GM18508 (cell line): Measurements from ENCODE around the gene CDC42SE2.
"Not testable (repeated sequence)": the region's sequence is repeated elsewhere in the genome, so short reads cannot be mapped to it uniquely, and the experiment has no call there.

Experiments
- ATAC-seq: cut with Tn5 transposase; IDR thresholded peaks from one replicate; pipeline ENCODE4 v1.9.1; 2021; ENCODE audit warnings: moderate number of reproducible peaks; ENCODE audit not compliant: insufficient read depth, unreplicated experiment

CDC42SE2 gene

GRCh38 chr5:131382407-131383395, 118.8 kb downstream of the CDC42SE2 start:
- peak; percentile 47 for ATAC-seq

GRCh38 chr5:131384173-131384572, 120.3 kb downstream of the CDC42SE2 start:
- ATAC-seq: no peak

- ATAC-seq: no peak
Measured at GRCh38 chr5:131384616-131385214, 120.9 kb downstream of the CDC42SE2 start.

- no peak for ATAC-seq
Measured at GRCh38 chr5:131386124-131386523, 122.3 kb downstream of the CDC42SE2 start.

GRCh38 chr5:131386779-131387178, 122.9 kb downstream of the CDC42SE2 start:
- no peak for ATAC-seq

GRCh38 chr5:131387255-131387654, 123.4 kb downstream of the CDC42SE2 start:
- no peak for ATAC-seq

- no peak for ATAC-seq
Measured at GRCh38 chr5:131389096-131389868, 125.4 kb downstream of the CDC42SE2 start.

- no peak for ATAC-seq
Measured at GRCh38 chr5:131389869-131390265, 126.0 kb downstream of the CDC42SE2 start.

GRCh38 chr5:131392466-131393095, 128.7 kb downstream of the CDC42SE2 start:
- ATAC-seq: no peak

- no peak for ATAC-seq
Measured at GRCh38 chr5:131393498-131393968, 129.7 kb downstream of the CDC42SE2 start.

GRCh38 chr5:131394128-131394527, 130.3 kb downstream of the CDC42SE2 start:
- peak; percentile 61 for ATAC-seq

- peak; percentile 90 for ATAC-seq
Measured at GRCh38 chr5:131396015-131396414, 132.2 kb downstream of the CDC42SE2 start.

- no peak for ATAC-seq
Measured at GRCh38 chr5:131396630-131397273, 132.9 kb downstream of the CDC42SE2 start.

- not testable (repeated sequence) for ATAC-seq
Measured at GRCh38 chr5:131399007-131399406, 135.2 kb downstream of the CDC42SE2 start.

- ATAC-seq: no peak
Measured at GRCh38 chr5:131400585-131400984, 136.7 kb downstream of the CDC42SE2 start.

- no peak for ATAC-seq
Measured at GRCh38 chr5:131405674-131406073, 141.8 kb downstream of the CDC42SE2 start.

GRCh38 chr5:131406076-131406475, 142.2 kb downstream of the CDC42SE2 start:
- no peak for ATAC-seq

GRCh38 chr5:131406975-131407638, 143.3 kb downstream of the CDC42SE2 start:
- ATAC-seq: no peak
